ENCODE data around the gene CPPED1. TPM values are rescaled to one million over a fixed set of nuclear protein-coding genes. Genes with fewer than 3 reads are reported as not detected.
A peak's percentile ranks its signal among the peaks of the same experiment; 100 is the strongest.

Gene CPPED1
- total and polyA plus RNA-seq, 8 donors: 1.8 to 7.9 (median 3.6) TPM

DNA sequence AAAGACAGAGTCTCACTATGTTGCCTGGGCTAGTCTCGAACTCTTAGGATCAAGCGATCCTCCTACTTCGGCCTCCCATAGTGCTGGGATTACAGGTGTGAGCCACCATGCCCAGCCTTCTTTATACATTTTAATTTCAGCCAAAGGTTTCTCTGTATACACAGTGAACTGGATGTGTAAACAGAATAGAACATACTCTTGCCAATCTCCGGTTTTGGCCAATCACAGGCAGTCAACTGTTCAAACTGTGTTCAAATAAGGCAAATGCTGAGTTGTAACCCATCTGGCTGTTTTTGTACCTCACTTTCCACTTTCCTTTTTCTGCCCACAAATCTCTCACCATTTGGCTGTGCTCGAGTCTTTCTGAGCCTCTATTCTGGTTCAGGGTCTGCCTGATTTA is 108.2 kb downstream of the CPPED1 start:
- DNase-seq: no peak
- intact Hi-C loops (cut with DNase I): no loop called here
- H3K36me3 ChIP-seq: no peaks in the 10 kb centered on the region
- ATAC-seq: no peak
- H3K27me3 ChIP-seq: no peaks in the 10 kb centered on the region
- H3K9me3 ChIP-seq: no peaks in the 10 kb centered on the region
- no peak overlapping the region for H3K4me3 ChIP-seq
- H3K27ac ChIP-seq: no peak overlapping the region
- 90 to 94% methylated on average over 5 of the region's 5 CpGs for WGBS, 2 donors
- FAIRE-seq: no peak
- H3K4me1 ChIP-seq: no peaks in the 10 kb centered on the region
- TF ChIP-seq, protein P1, sequence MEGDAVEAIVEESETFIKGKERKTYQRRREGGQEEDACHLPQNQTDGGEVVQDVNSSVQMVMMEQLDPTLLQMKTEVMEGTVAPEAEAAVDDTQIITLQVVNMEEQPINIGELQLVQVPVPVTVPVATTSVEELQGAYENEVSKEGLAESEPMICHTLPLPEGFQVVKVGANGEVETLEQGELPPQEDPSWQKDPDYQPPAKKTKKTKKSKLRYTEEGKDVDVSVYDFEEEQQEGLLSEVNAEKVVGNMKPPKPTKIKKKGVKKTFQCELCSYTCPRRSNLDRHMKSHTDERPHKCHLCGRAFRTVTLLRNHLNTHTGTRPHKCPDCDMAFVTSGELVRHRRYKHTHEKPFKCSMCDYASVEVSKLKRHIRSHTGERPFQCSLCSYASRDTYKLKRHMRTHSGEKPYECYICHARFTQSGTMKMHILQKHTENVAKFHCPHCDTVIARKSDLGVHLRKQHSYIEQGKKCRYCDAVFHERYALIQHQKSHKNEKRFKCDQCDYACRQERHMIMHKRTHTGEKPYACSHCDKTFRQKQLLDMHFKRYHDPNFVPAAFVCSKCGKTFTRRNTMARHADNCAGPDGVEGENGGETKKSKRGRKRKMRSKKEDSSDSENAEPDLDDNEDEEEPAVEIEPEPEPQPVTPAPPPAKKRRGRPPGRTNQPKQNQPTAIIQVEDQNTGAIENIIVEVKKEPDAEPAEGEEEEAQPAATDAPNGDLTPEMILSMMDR (IDR thresholded peaks at IDR 0.05): no peak

DNA sequence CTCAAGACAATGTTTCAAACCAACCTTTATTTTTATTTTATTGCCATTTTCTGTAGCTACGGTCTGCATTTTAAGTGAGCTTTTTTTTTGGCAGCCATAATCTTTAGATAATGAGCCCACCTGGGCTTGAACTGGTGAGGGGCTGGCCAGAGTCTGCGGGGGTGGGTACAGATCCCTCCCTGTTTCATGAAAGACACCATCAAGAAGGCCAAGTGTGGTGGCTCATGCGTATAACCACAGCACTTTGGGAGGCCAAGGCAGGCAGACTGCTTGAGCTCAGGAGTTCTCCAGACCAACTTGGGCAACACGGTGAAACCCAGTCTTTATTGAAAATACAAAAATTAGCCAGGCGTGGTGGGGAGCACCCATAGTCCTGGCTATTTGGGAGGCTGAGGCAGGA is 113.7 kb downstream of the CPPED1 start:
- no peak for ATAC-seq
- no peak overlapping the region for H3K4me3 ChIP-seq
- no peaks in the 10 kb centered on the region for H3K27me3 ChIP-seq
- H3K9me3 ChIP-seq: no peaks in the 10 kb centered on the region
- WGBS, 2 donors: 79 to 89% methylated on average over 5 of the region's 5 CpGs
- DNase-seq: no peak
- no peak for FAIRE-seq
- H3K4me1 ChIP-seq: no peaks in the 10 kb centered on the region
- intact Hi-C loops (cut with DNase I): no loop called here
- TF ChIP-seq, protein P1 (IDR thresholded peaks at IDR 0.05): no peak
- H3K36me3 ChIP-seq: no peaks in the 10 kb centered on the region
- H3K27ac ChIP-seq: no peak overlapping the region

DNA sequence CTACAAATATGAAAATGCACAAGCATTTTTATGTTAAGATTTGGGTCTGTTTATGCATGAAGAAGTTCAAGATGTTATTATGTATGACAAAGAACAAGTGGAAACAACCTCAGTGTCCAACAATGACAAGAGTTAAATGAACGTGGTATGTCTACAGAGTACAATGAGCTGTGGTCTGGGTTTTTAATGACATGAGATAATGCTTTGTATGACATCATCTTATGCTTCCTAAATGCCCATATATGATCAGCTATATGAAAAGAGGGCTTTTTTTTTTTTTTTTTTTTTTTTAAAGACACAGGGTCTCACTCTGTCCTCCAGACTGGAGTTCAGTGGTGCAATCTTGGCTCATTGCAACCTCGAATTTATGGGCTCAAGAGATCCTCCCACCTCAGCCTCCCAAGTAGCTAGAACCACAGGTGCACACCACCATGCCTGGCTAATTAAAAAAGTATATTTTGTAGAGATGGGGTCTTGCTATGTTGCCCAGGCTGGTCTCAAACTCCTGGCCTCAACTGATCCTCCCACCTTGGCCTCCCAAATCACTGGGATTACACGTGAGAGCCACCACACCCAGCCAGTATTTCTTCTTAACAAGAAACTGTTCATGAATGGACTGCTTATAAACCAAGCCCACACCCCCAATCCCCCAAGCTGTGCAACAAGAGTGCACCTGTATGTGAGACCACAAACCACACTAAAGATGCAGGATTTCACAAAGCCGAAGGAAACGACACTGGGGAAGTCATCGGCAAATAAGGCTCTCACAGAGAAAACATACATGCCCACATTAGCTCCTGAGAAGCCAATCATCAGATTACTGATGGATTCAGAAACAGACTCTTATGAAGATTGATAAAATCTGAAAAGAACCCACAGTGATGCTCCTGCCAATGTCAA is 114.5 kb downstream of the CPPED1 start:
- H3K27me3 ChIP-seq: no peaks in the 10 kb centered on the region
- no peaks in the 10 kb centered on the region for H3K9me3 ChIP-seq
- H3K27ac ChIP-seq: no peak overlapping the region
- DNase-seq (no peak), FAIRE-seq (no peak), ATAC-seq (no peak)
- intact Hi-C loops (cut with DNase I): no loop called here
- H3K36me3 ChIP-seq: no peaks in the 10 kb centered on the region
- WGBS, 2 donors: 81 to 87% methylated on average over 6 of the region's 6 CpGs
- H3K4me3 ChIP-seq: no peak overlapping the region
- no peaks in the 10 kb centered on the region for H3K4me1 ChIP-seq
- TF ChIP-seq, protein P1 (IDR thresholded peaks at IDR 0.05): no peak

DNA sequence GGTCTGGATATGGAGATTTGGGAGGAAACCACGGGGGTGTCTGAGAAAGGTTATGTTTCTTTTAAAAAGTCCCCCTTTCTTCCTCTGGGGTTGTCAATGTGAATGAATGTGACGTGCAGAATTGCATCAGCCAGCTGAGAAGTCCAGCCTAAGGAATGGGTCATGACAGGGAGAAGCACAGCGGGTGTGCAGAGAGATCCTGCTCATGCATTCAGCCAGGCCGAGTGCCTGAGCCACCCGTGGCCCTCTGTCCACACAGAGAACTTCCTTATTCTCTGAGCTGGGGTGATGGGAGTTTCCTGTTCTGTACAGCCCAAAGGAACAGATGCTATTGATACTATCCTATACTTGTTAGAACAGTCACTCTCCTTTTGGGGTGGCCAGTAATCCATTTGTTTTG is 117.9 kb downstream of the CPPED1 start:
- Histone ChIP-seq H3K27me3 (no peaks in the 10 kb centered on the region), H3K27ac (no peak overlapping the region), H3K4me1 (no peaks in the 10 kb centered on the region), H3K4me3 (no peak overlapping the region), H3K9me3 (no peaks in the 10 kb centered on the region), H3K36me3 (no peaks in the 10 kb centered on the region)
- ATAC-seq (peak in 2 of 4 donors; percentile 51 to 56), FAIRE-seq (no peak), DNase-seq (no peak)
- 69 to 87% methylated on average over 5 of the region's 5 CpGs for WGBS, 2 donors
- intact Hi-C loops (cut with DNase I): no loop called here
- TF ChIP-seq, protein P1 (IDR thresholded peaks at IDR 0.05): no peak
